ENCODE results near the gene CCNT1.
"Not testable (repeated sequence)": the region's sequence is repeated elsewhere in the genome, so short reads cannot be mapped to it uniquely, and the experiment has no call there.

Gene CCNT1

DNA sequence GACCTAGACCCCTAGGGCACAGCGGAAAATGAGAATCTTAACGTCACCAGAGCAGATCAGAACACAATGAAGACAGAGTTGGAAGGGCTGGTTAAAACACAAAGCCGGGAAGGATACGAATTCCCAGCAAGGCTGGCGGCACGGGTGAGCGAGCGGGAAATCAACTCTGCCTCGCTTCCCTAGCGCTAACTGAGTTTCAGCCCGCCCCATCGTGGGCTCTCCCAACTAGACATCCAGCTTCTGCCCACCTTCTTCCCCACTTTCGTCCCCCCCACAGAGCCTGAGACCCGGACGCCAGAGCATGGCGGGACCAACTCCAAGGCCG is 377 bp downstream of the CCNT1 start:
- H4K20me1 ChIP-seq (ENCODE audit: insufficient read depth, low read length), result 0 out of 2 replicates have a peak, but pooled peaks cover 4% of the 10 kb centered on the region
- peak overlapping the region; percentile 96 for H3K27ac ChIP-seq (ENCODE audit: low read length)
- no peaks in the 10 kb centered on the region for H3K9me3 ChIP-seq (replicated peaks; ENCODE audit: insufficient read depth, low read length)
- no peak for TF ChIP-seq EZH2phosphoT487 (IDR thresholded peaks at IDR 0.05; ENCODE audit: low read length)
- no peak for TF ChIP-seq EZH2 (optimal IDR thresholded peaks at IDR 0.05; ENCODE audit: low read depth, low read length)
- TF ChIP-seq, protein P1, sequence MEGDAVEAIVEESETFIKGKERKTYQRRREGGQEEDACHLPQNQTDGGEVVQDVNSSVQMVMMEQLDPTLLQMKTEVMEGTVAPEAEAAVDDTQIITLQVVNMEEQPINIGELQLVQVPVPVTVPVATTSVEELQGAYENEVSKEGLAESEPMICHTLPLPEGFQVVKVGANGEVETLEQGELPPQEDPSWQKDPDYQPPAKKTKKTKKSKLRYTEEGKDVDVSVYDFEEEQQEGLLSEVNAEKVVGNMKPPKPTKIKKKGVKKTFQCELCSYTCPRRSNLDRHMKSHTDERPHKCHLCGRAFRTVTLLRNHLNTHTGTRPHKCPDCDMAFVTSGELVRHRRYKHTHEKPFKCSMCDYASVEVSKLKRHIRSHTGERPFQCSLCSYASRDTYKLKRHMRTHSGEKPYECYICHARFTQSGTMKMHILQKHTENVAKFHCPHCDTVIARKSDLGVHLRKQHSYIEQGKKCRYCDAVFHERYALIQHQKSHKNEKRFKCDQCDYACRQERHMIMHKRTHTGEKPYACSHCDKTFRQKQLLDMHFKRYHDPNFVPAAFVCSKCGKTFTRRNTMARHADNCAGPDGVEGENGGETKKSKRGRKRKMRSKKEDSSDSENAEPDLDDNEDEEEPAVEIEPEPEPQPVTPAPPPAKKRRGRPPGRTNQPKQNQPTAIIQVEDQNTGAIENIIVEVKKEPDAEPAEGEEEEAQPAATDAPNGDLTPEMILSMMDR (IDR thresholded peaks at IDR 0.05; ENCODE audit: low read length), result no peak
- H2AFZ ChIP-seq (ENCODE audit: low read length), result peak overlapping the region; percentile 54
- H3K4me1 ChIP-seq (ENCODE audit: low read length), result peaks cover 10% of the 10 kb centered on the region
- H3F3A ChIP-seq (ENCODE audit: insufficient read depth, low read length), result peaks cover 23% of the 10 kb centered on the region
- DNase-seq, result no peak
- H3K4me3 ChIP-seq (ENCODE audit: low read length), result peak overlapping the region; percentile 87
- H3K27me3 ChIP-seq (replicated peaks; ENCODE audit: insufficient read depth, low read length), result no peaks in the 10 kb centered on the region
- H3K79me2 ChIP-seq (ENCODE audit: low read length), result peaks cover 52% of the 10 kb centered on the region
- H3K9me2 ChIP-seq (replicated peaks; ENCODE audit: insufficient read depth, low read length), result no peaks in the 10 kb centered on the region
- peak overlapping the region; percentile 96 for H3K9ac ChIP-seq (ENCODE audit: low read length)
- H3K36me3 ChIP-seq (replicated peaks; ENCODE audit: insufficient read depth, low read length), result peaks cover 4% of the 10 kb centered on the region
- peak overlapping the region; percentile 87 for H3K4me2 ChIP-seq (ENCODE audit: low read depth, low read length)

DNA sequence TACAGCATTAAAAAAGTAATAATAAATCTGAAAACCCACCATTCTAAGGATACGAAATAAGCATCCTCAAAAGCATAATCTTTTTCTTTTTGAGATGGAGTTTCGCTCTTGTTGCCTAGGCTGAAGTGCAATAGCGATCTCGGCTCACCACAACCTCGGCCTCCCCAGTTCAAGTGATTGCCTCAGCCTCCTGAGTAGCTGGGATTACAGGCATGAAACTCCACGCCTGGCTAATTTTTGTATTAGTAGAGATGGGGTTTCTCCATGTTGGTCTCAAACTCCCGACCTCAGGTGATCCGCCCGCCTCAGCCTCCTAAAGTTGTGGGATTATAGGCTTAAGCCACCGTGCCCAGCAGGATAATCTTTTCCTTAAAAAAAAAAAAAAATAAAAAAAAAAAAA is 4.3 kb downstream of the CCNT1 start:
- H4K20me1 ChIP-seq (ENCODE audit: insufficient read depth, low read length), result peaks cover 9% of the 10 kb centered on the region; the same call in 1 of the 2 replicates

DNA sequence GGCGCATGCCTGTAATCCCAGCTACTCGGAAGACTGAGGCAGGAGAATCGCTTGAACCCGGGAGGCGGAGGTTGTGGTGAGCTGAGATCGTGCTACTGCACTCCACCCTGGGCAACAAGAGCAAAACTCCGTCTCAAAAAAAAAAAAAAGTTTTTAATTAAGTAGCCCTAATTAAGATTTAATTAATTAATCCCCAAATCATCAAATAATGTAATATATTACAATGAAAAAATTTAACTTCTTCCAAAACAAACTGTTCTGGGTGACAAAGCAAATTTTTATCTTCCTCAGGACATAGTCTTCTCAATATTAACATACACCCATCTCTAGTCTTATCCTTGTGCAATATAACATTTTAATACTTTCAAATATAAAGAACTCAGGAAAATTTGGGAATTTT is 17.7 kb downstream of the CCNT1 start:
- H3K27me3 ChIP-seq (replicated peaks; ENCODE audit: insufficient read depth, low read length); H2AFZ ChIP-seq (ENCODE audit: low read length); H3F3A ChIP-seq (ENCODE audit: insufficient read depth, low read length); H3K27ac ChIP-seq (ENCODE audit: low read length); H3K36me3 ChIP-seq (replicated peaks; ENCODE audit: insufficient read depth, low read length); H3K4me1 ChIP-seq (ENCODE audit: low read length); H4K20me1 ChIP-seq (ENCODE audit: insufficient read depth, low read length); DNase-seq; H3K9me3 ChIP-seq (replicated peaks; ENCODE audit: insufficient read depth, low read length); H3K4me2 ChIP-seq (ENCODE audit: low read depth, low read length); H3K9ac ChIP-seq (ENCODE audit: low read length); H3K9me2 ChIP-seq (replicated peaks; ENCODE audit: insufficient read depth, low read length); H3K4me3 ChIP-seq (ENCODE audit: low read length): not testable (repeated sequence)
- H3K79me2 ChIP-seq (ENCODE audit: low read length), result peaks cover 61% of the 10 kb centered on the region

More for the DNA sequence above, 4.3 kb downstream of the CCNT1 start:
- Histone ChIP-seq H3K27ac (ENCODE audit: low read length) (no peak overlapping the region), H3K4me1 (ENCODE audit: low read length) (peaks cover 10% of the 10 kb centered on the region), H3K9ac (ENCODE audit: low read length) (no peak overlapping the region), H3K36me3 (replicated peaks; ENCODE audit: insufficient read depth, low read length) (peaks cover 7% of the 10 kb centered on the region), H3K9me3 (replicated peaks; ENCODE audit: insufficient read depth, low read length) (no peaks in the 10 kb centered on the region), H3K79me2 (ENCODE audit: low read length) (peaks cover 91% of the 10 kb centered on the region), H3K9me2 (replicated peaks; ENCODE audit: insufficient read depth, low read length) (no peaks in the 10 kb centered on the region), H3K4me3 (ENCODE audit: low read length) (no peak overlapping the region), H2AFZ (ENCODE audit: low read length) (no peak overlapping the region), H3K27me3 (replicated peaks; ENCODE audit: insufficient read depth, low read length) (no peaks in the 10 kb centered on the region), H3K4me2 (ENCODE audit: low read depth, low read length) (no peak overlapping the region), H3F3A (ENCODE audit: insufficient read depth, low read length) (peaks cover 12% of the 10 kb centered on the region)
- DNase-seq, result no peak
- no peak for TF ChIP-seq EZH2phosphoT487 (IDR thresholded peaks at IDR 0.05; ENCODE audit: low read length)
- TF ChIP-seq, protein P1 (IDR thresholded peaks at IDR 0.05; ENCODE audit: low read length), result no peak
- TF ChIP-seq EZH2 (optimal IDR thresholded peaks at IDR 0.05; ENCODE audit: low read depth, low read length), result no peak

DNA sequence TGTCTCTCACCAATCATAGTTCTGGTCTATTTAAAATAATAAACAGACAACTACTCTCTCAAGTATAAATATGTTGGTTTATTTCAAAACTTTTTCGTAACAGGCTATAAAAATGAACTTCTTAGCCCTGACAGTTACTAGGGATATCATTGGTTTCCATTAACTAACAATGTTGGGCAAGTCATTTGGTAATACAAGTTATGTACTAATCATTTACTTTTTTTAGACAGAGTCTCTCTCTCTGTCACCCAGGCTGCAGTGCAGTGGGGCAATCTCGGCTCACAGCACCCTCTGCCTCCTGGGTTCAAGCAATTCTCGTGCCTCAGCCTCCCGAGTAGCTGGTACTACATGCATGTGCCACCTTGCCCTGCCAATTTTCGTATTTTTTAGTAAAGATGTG is 19.9 kb downstream of the CCNT1 start:
- H3K36me3 ChIP-seq (replicated peaks; ENCODE audit: insufficient read depth, low read length), result peaks cover 21% of the 10 kb centered on the region
- no peaks in the 10 kb centered on the region for H3K9me2 ChIP-seq (replicated peaks; ENCODE audit: insufficient read depth, low read length)
- no peak for DNase-seq
- H3K4me1 ChIP-seq (ENCODE audit: low read length), result no peaks in the 10 kb centered on the region
- no peak overlapping the region for H3K9ac ChIP-seq (ENCODE audit: low read length)
- no peak overlapping the region for H3K4me3 ChIP-seq (ENCODE audit: low read length)
- H2AFZ ChIP-seq (ENCODE audit: low read length), result no peak overlapping the region
- H3K27me3 ChIP-seq (replicated peaks; ENCODE audit: insufficient read depth, low read length), result no peaks in the 10 kb centered on the region
- no peak overlapping the region for H3K27ac ChIP-seq (ENCODE audit: low read length)
- TF ChIP-seq EZH2phosphoT487 (IDR thresholded peaks at IDR 0.05; ENCODE audit: low read length) (no peak), EZH2 (optimal IDR thresholded peaks at IDR 0.05; ENCODE audit: low read depth, low read length) (no peak)
- TF ChIP-seq, protein P1 (IDR thresholded peaks at IDR 0.05; ENCODE audit: low read length), result no peak
- no peak overlapping the region for H3K4me2 ChIP-seq (ENCODE audit: low read depth, low read length)
- no peaks in the 10 kb centered on the region; the same call in 1 of the 2 replicates for H3F3A ChIP-seq (ENCODE audit: insufficient read depth, low read length)
- H4K20me1 ChIP-seq (ENCODE audit: insufficient read depth, low read length), result no peaks in the 10 kb centered on the region
- H3K79me2 ChIP-seq (ENCODE audit: low read length), result peaks cover 54% of the 10 kb centered on the region
- H3K9me3 ChIP-seq (replicated peaks; ENCODE audit: insufficient read depth, low read length), result no peaks in the 10 kb centered on the region

Data from MM.1S (cell line).